Tongue (tissue), 2 donors: ENCODE results near the gene KCNT2. TPM values are rescaled to one million over a fixed set of nuclear protein-coding genes. Genes with fewer than 3 reads are reported as not detected.

ENCODE experiments used
- DNase-seq: peaks from one replicate; pipeline ENCODE4 v3.0.0-alpha.2; 2015
- total RNA-seq: library from RNA; depleted of rRNA; stranded (reverse); fragments of >200 nt; gene quantifications from one replicate; pipeline ENCODE4 v1.2.3, GENCODE V29; 2014

The KCNT2 gene
- total RNA-seq, 1 donor from 2014 or later: 10.5 TPM

DNA sequence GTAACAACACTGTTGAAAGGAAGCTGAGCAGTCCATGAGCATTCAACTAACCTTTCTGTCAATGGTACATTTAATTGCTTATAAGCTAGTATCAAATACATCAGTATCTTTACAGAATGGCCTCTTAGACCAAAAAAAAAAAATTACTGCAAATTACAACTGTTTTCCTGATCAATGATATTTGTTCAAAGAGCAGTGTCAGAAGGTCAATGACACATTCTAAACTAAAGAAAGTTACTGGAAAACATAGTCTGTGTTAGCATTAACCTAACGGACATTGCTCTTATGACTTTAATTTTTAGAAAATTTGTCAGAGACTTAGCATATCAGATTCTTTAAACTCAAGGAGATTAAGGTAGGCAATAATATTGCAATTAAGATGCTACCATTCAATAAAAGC is 162.5 kb downstream of the KCNT2 start:
- DNase-seq: no peak

DNA sequence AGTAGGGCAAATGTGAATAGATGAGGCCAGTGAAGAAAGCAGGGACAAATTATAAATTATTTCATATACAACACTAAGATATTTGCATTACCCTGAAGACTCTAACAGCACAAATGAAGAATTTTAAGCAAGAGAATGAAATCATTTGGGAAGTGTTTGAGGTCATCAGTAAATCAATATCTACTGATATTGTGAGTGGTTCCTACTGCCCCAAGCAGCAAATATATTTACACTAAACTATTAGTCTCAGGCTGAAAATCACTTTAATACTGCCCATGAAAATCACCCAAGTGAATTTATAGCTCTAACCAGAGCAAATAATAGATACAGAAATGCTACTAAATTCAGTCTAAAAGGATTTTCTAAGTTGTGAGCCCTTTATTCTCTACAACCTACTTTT is 163.6 kb downstream of the KCNT2 start:
- no peak for DNase-seq

DNA sequence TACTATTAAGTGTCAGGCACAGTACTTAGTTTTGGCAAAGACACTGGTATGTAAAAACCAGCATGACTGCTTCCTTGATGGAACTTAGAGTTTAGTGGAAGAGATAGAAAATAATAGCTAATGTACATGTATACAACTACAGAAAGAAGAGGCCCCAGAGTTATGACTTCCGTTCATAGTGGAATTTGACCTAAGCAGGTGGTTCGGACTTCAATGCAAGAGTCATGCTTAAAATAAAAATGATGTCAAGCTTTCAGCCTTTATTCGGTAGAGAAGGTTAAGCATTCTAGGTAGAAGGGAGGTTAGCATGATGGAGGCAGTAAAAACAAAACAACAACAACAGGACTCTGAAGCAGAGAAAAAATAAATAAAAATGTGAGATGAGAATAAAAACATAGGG is 165.9 kb downstream of the KCNT2 start:
- peak; percentile 16 for DNase-seq

DNA sequence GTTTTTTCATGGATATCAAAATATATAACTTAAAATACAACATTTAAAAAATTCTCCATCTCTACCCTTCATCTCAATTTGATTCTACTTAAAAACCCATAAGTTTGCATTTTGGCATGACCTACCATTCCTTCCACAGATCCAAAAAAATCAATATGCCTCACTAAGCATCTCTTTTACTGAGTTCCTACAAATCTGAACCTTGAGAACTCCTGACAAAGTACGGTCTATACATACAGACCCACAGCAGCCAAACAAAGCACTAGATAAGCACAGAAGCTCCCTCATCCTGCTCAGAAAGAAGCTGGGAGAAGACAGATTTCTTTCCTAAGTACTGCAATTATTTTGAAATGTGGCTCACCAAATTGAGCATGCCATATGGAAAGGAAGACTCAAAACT is 167.5 kb downstream of the KCNT2 start:
- DNase-seq: no peak

DNA sequence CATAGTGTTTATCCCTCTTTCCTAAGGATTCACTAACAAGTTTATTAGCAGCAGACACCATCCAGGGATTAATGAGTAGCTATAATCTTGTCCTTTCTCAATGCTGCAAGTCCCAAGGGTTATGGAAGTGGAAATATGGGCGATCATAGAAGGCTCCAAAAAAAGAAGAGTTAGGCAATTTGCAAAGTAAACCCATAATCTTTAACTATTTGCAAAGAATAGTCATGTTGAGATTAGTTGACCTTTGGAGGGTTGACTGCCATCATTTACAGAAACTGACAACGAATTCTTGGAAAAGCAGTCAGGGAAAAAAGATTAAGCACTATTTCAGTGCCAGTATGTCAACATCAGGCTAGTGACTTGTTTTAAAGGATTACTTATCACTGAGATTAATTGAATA is 169.9 kb downstream of the KCNT2 start:
- no peak for DNase-seq

DNA sequence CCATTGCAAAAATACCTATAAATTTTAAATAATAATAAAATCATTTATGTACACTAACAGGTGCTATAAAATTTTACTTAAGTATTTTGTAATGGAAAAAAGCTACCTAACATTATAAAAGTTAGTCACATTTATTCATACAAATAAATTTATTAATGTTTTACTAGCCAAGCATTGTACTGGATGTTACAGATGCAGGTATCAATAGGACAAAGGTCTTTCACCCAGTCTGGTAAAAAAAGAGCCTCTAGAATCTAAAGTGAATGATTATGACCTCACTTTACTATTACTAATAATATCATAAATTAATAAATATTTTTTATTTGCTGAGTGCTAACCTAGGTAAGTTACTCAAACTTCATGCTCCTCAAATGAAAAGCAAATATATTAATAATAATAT is 170.6 kb downstream of the KCNT2 start:
- DNase-seq: no peak

DNA sequence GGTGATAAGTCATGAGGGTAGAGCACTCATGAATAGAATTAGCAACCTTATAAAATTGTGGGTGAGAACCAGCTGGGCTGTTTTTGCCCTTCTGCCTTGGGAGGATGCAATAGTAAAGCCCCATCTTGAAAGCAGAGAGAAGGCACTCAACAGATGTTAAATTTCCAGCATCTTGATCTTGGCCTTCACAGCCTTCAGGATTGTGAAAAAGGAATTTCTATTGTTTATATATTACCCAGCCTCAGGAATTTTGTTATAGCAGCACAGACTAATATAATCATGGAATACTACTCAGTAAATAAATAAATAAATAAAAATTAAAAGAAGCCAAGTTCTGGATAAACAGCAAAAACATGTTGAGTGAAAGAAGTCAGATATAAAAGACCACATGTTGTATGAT is 175.2 kb downstream of the KCNT2 start:
- DNase-seq: no peak

DNA sequence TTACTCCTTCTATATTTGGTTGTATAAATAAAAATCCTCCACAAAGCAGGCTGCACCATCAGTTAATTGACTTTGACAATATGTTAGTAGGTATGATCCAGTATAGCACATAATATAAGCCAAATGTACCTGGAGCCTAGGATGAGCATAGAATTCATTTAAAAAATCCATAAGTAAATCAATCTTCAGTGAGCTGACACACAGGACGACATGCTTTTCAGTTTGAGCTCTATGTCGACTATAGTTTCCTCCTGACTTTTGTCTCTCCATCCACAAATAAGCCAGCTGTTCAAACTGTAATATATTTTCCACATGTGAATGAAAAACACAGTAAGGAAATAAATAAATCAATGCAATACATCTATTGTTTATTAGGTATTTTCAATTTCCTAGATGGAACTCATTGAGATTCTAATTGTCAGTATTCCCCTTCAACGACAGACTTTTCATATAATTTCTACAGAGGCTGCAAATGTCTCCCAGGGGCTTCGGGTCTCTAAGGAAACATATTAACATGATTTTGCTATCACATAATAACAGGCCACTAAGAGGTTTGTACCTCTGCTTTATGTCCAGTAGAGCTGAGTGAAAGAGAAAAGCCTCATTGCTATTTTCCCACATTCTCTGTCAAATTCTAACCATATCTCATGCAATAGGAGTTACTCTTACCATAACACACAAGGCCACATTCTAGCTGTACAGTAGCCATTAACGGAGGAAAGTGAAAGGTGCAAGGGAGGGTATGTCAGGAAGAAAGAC is 180.1 kb downstream of the KCNT2 start:
- DNase-seq: no peak

DNA sequence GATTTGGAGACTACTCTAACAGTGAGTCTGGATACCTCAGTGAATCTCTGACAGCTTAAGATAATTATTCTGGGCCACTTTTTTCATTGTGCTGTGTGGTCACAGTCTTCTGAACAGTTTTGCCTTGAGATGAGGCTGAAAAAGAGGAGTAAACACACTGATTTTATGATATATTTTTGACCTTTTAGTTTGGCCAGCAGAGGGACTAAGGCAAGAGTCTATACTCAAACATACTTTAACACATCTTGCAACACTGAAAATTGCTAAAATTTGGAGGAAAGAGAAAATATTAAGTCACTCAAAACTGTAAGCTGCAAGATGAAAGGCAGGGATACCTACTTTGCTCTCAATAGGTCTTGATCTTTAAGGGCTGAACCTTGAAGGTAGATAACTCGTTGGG is 182.7 kb downstream of the KCNT2 start:
- DNase-seq: no peak

DNA sequence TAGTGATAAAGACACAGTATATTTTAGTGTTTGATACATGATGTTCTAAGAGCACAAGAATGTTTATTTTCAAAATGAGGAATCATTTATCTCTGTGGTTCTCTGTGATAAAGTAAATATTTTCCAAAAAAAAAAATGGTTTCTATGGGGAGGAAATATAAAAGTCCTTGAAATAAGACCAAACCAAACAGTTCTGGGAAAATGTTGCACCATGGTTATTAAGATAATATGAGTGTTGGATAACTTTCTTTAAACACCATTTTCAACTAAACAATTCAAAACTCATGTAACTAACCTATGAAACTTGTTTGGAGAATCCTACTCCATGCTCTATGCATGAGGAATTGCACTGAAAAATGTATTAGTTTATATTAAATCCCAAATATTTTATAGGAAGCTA is 184.6 kb downstream of the KCNT2 start:
- no peak for DNase-seq

DNA sequence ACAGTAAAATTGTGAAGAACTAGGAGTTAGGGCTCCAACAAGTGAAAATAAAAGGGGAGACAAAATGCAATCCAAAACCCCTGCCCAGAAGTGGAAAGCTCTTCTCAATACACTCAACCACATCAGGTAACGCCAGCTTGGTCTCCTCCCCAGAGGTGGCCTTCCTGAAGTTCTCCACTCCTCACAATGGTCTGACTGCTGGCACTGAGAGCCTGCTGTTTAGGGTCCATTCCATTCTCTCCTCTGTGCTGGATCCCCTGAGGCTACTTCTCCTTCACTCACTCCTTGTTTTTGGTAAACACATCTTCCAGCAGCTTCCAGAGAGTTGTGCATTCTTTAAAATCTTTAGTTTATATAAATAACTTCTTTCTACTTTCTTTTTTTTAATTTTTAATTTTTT is 189.5 kb downstream of the KCNT2 start:
- DNase-seq: no peak

DNA sequence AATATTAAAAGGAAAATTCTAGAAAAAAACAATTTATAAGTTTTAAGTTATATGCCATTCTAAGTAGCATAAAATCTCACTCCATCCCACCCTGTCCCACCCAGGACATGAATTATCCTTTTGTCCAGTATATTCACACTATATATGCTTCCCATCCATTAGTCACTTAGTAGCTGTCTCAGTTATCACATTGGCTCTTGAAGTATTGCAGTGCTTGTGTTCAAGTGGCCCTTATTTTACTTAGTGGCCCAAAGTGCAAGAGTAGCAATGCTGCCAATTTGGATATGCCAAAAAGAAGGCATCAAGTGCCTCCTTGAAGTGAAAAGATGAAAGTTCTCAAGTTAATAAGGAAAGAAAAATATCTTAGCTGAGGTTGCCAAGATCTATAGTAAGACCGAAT is 192.3 kb downstream of the KCNT2 start:
- DNase-seq: no peak

DNA sequence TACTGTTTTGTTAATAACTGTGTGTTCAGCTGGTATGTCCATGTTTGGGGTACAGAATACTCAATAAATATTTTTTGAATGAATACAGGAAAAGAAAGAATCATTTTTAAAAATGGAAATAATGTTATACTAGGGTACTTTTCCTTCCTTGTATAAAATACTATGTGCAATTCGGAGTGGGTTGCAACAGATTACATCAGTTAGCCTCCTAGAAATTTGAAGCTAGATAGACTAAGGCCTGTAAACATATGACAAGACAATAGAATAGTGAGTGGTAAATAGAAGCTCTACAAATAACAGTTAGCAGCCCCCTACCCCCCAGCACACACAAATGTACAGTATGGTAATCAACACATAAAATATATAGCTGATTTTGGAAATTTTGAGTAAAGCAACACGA is 195.9 kb downstream of the KCNT2 start:
- DNase-seq: no peak

DNA sequence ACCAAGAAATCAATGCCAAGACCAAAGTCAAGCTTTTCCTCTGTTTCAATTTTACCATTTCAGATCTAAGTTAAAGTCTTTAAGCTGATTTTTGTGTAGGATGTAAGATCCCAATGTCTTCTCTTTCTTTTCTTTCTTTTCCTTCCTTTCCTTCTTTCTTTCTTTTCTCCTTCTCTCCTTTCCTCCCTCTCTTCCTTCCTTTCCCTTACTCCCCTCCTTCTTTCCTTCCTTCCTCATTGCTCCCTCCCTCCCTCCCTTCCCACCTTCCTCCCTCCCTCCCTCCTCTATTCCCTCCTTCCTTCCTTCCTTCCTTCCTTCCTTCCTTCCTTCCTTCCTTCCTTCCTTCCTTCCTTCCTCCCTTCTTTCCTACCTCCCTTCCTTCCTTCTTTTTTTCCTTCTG is 197.5 kb downstream of the KCNT2 start:
- DNase-seq: no peak

DNA sequence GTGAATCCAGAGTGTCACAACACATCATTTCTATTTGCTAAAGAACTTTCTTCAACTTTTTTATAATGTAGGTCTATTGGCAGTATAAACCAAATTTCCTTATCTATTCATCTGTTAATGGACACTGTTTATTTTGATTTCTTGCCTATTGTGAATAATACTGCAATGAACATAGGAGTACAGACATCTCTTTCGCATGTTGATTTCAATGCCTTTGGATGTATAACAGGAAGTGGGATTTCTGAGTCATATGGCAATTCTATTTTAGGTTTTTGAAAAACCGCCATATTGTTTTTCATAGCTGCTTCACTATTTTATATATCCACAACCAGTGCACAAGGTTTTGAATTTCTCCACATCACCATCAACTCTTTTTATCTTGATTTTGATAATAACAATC is 198.7 kb downstream of the KCNT2 start:
- DNase-seq: no peak

DNA sequence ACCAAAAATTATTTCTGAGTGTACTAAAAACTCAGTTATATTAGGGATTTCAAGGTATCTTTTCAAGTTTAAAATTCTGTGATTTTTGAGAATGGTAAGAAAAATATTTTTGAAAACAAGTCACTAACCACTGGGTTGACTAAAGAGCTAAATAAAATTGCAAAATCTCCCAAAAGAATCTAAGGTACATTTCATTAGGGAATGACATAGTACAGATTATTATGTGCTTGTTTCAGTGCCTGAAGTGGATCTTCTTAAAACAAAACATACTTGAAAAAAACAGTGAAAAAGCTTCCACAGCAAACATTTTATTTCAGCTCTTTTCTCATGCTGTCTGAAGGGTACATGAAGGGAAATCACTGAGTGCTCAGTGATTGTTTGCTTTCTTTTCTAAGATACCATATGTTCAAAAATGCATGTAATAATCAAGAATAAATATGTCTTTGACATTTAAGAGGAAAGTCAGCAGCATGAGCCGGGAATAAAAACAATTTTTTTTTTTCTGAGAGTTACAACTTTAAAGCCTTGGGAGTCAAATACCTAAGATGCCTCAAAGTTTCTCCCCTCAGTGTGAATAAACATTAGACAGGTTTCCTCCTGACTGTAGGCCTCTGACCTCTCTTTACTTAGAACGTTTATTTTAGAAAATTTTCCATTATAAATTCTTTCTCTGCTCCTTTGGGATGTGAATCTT is 200.7 kb downstream of the KCNT2 start:
- peak; percentile 25 for DNase-seq

DNA sequence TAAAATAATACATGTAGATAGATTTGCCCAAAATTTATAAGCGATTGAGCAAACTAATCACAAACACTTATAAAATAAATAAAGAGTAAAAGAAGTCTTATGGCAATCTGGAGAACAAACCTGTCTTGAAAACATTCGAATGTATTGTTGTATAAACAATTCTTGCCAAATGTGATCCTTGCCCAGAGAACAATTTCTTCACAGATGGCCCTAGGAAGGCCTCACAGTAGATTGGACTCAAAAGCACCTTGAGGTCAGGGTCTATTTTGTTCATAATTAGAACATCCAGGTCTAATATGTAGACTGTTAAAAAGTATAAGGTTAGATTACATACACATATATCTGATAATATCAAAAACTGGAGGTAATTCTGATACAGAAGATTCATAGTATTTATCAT is 202.4 kb downstream of the KCNT2 start:
- DNase-seq: no peak

DNA sequence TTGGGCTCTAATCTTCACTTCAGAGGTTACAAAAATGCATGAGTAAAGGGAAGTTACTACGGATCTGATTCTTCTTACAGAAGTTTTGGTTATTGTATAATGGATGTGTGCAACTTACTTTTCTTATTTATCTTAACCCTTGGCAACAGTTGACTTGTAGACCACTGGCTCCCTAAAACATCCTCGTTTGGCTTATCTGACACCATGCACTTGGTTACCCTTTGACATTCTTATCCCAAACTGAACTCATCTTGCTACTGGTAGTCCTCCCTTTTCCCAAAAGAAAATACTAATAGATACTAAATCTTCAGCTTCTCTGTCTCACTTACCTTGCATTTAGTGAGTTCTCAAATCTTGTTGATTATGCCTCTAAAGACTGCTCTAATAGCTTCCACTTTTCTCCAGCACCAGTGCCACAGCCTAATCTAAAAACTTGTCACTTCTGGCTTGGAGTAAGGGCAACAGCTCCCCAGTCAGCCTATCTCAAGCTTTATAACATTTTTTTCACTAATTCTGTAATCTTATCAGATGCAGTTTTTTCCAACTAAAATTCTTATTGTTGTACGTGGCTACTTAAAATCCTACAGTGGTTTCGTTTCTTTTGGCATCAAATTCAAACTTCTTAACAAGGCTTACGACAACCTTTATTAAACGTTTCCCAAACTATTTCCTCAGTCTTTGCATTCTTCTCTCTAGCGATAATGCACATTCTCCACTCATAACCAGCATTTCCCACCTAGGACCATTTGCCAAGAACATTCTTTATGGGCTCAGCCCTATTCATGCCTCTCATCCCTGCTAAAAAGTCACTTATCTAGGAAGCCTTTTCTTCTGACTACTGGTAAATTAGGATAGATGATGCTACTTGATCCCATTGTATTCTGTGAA is 204.2 kb downstream of the KCNT2 start:
- DNase-seq: no peak

DNA sequence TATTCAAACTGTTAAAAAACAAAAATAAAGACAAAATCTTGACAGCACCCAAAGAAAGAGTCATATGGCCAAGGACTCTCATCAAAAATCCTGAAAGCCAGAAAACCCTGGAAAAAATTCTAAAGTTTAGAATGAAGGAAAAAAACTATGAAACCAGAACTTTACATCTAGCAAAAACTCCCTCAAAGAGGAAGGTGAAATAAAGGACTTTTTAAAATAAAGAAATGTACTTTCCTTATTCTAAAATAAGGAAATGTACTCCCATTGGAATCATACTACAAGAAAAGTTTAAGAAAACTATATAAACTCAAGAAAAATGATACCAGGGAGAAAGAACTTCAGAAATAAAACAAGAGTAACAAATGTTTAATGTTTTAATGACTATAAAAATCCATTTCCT is 206.3 kb downstream of the KCNT2 start:
- no peak for DNase-seq

DNA sequence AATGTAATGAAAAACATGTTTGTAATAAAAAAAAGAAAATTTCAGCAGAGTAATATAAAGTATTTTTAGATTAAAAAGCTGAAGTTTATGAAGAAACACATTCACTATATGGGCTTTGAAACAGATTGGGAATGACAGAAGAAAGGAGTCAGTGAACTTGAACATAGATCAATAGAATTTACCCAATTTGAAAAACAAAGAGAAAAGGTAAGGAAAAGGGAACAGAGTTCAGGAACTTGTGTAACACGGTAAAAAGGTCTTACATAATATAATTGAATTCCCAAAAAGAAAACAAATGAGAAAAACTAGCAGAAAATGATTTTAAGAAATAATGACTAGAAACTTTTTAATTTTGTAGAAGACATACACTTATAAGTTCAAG is 206.8 kb downstream of the KCNT2 start:
- DNase-seq: no peak

DNA sequence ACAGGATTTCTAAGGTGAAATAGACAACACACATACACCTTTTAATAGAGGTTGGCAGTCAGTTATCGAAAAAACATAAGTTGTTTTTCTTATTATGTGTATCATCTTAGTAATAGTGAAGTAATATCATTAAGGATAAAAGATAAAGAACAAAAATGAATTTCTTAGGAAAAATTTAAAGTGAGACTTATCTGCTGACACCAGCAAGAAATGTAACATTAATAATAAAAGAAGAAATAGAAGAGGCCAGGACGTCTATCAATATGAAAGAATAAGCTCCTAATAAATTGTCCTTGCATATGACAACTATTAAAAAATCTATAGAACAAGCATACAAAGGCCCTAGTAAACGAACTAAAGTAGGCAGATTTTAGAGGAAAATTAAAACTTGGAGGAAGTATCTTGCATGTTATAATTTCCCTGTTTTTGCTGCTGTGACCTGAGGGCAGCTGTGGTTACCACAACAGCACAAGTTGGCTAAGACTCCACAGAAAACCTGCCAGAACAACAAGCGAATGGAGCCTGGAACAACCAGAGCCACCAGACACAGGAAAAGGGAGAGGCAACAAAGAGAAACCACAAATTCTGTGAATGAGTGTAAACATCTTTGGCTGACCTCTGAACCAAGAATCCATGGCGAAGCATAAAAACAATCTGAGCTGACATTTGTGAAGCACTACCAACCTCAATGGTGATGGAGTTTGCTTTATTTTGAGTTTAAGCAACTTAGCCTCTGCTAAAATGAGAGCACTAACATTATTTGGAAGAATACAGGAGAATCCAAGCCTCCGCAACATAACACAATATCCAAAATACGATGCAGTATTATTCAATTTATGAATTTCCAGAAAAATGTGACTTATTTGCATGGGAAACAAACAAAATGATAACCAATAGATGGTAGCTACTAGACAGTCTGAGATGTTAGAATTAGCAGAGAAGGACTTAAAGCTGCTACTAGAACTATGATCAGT is 207.5 kb downstream of the KCNT2 start:
- DNase-seq: no peak

DNA sequence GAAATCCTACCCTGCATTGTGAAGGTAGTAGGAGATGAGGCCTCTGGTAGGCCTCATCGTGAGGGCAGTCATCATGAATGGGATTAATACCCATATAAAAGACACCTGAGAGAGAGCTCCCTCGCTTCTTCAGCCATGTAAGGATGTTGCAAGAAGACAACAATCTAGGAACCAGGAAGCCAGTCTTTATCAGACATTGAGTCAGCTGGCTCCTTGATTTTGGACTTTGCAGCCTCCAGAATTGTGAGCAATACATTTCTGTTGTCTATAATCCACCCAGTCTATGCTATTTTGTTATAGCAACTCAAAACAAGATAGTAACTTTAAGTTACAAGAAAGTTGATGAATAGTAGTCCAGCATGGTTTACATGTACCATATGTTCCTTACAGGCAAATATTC is 208.5 kb downstream of the KCNT2 start:
- no peak for DNase-seq
